GM21619 (cell line): ENCODE data around the gene RB1.

ENCODE experiments used
- ATAC-seq: cut with Tn5 transposase; IDR thresholded peaks from one replicate; pipeline ENCODE4 v1.9.1; 2021; ENCODE audit not compliant: unreplicated experiment

RB1 gene

DNA sequence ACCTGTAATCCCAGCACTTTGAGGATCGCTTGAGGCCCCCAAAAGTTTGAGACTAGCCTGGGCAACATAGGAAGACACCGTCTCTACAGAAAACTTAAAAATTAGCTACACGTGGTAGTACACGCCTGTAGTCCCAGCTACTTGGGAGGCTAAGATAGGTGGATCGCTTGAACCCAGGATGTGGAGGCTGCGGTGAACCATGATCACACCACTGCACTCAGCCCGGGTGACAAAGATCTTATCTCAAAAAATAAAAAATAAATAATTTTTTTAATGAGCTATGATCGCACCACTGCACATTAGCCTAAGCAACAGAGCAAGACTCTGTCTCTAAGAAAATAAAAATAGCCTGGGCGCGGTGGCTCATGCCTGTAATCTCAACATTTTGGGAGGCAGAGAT lies 222.7 kb downstream of the RB1 start:
- ATAC-seq: no peak

- ATAC-seq: no peak
Observed at GRCh38 chr13:48527955-48528354, 224.4 kb downstream of the RB1 start.

DNA sequence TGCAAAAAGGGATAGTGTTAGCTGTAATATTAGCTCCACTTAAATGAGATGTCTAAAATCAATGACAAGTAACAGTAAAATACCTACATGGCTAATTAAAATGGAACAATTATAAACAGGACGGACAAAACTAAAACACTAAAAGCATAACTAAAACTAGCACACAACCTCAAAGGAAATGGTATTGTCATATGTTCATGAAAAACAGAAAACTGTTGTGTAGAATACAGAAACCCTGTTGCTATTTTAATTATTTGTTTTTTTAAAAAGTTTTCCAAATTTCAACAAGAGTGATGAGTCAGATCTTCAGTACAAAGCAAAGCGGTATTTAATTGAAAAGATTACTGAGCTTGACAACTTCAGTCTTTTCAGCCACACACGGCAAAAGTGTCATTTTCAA lies 225.2 kb downstream of the RB1 start:
- ATAC-seq: no peak

DNA sequence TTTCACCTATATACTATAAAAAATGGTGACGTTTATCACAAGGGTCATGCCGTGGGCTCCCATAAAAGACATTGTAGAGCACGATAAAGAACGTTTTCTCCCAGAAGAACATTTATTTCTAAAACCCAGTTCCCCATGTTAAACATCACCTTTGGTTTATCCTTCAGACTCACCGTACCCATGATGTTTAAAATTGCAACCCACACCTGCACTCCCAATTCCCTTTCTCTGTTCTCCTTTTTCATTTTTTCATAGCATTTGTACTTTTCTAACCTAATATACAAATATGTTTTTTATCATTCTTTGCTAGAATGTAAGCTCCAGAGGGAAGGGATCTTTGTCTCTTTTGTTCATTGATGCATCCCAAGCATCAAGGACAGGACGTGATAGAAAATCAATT lies 227.3 kb downstream of the RB1 start:
- no peak for ATAC-seq
